OCI-LY1 (cell line): ENCODE data around the gene KIRREL3.

Experiments used
- EZH2 ChIP-seq: fragments of 200-600 bp; sonication (generic), shearing (Covaris generic); IDR thresholded peaks from 2 replicates; pipeline ENCODE4 v1.8.0; 2017; ENCODE audit warnings: borderline replicate concordance, mixed run types, mild to moderate bottlenecking, antibody characterized with exemption, low read length, moderate library complexity, mixed read lengths
- TF ChIP-seq, protein P1 (sequence below): fragments of 200-600 bp; sonication (generic), shearing (Covaris generic); IDR thresholded peaks from 2 replicates; pipeline ENCODE4 v1.5.1; 2017; ENCODE audit warnings: mild to moderate bottlenecking, antibody characterized with exemption, low read length, moderate library complexity, mixed read lengths

DNA sequence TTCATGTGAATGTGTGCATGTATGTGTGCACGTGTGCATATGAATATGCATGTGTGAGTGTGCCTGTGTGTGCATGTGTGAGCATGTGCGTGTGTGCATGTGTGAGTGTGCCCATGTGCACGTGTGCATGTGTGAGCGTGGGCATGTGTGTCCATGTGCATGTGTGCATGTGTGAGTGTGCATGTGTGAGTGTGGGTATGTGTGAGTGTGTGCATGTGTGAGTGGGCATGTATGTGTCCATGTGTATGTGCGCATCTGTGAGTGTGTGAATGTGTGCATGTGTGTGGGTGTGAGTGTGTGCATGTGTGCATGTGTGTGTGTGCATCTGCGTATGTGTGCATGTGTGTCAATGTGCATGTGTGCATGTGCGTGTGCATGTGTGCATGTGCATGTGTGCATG is 550.4 kb downstream of the KIRREL3 start:
- TF ChIP-seq, protein P1, sequence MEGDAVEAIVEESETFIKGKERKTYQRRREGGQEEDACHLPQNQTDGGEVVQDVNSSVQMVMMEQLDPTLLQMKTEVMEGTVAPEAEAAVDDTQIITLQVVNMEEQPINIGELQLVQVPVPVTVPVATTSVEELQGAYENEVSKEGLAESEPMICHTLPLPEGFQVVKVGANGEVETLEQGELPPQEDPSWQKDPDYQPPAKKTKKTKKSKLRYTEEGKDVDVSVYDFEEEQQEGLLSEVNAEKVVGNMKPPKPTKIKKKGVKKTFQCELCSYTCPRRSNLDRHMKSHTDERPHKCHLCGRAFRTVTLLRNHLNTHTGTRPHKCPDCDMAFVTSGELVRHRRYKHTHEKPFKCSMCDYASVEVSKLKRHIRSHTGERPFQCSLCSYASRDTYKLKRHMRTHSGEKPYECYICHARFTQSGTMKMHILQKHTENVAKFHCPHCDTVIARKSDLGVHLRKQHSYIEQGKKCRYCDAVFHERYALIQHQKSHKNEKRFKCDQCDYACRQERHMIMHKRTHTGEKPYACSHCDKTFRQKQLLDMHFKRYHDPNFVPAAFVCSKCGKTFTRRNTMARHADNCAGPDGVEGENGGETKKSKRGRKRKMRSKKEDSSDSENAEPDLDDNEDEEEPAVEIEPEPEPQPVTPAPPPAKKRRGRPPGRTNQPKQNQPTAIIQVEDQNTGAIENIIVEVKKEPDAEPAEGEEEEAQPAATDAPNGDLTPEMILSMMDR, result no peak
- TF ChIP-seq EZH2, result no peak
